Measurements from ENCODE around the gene DGKB.
A peak's percentile ranks its signal among the peaks of the same experiment; 100 is the strongest.
"Not testable (repeated sequence)": the region's sequence is repeated elsewhere in the genome, so short reads cannot be mapped to it uniquely, and the experiment has no call there.

Gene DGKB

DNA sequence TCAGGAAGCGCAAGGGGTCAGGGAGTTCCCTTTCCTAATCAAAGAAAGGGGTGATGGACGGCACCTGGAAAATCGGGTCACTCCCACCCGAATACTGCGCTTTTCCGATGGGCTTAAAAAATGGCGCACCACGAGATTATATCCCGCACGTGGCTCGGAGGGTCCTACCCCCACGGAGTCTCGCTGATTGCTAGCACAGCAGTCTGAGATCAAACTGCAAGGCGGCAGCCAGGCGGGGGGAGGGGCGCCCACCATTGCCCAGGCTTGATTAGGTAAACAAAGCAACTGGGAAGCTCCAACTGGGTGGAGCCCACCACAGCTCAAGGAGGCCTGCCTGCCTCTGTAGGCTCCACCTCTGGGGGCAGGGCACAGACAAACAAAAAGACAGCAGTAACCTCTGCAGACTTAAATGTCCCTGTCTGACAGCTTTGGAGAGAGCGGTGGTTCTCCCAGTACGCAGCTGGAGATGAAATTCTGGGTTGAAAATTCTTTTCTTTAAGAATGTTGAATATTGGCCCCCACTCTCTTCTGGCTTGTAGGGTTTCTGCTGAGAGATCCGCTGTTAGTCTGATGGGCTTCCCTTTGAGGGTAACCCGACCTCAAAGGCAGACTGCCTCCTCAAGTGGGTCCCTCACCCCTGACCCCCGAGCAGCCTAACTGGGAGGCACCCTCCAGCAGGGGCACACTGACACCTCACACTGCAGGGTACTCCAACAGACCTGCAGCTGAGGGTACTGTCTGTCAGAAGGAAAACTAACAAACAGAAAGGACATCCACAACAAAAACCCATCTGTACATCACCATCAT, 623.3 kb downstream of the DGKB start:
- not testable (repeated sequence) for DNase-seq

DNA sequence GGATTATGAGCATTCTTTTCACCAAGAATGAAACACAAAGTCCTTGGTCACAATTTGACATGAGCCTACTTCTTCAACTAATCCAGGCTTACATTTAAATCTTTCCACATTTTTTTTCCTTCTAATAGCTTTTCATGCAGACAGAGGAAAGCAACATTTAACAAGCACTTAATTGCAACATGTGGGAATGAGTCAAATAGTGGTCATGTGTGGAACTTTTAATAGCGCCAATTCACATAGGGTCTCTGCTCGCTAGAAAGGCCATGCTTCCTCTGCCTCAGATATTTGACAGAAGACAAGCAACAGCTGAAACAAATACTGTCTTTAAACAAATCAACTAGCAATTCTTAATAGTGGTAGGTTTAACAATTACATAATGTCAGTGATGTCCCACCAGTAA, 627.2 kb downstream of the DGKB start:
- DNase-seq: peak; percentile 20

DNA sequence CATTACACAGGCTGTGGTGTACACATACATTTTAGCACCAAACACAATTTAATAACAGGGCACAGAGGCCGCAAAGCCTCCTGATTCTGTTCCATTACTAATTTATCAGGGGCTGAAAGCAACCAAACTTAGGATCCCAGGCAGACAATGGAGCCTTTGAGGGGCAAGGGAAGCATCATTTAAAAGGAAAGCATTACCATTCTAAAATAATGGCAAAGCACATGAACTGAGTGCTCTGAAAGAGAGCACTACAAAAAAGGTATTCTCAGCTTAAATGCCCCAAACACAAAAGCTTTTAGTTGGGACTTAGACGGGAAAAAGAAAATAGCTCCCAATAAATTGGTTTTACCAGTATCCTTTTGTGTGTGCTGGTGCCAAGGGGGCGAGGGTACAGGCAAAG, 631.1 kb downstream of the DGKB start:
- DNase-seq: no peak

DNA sequence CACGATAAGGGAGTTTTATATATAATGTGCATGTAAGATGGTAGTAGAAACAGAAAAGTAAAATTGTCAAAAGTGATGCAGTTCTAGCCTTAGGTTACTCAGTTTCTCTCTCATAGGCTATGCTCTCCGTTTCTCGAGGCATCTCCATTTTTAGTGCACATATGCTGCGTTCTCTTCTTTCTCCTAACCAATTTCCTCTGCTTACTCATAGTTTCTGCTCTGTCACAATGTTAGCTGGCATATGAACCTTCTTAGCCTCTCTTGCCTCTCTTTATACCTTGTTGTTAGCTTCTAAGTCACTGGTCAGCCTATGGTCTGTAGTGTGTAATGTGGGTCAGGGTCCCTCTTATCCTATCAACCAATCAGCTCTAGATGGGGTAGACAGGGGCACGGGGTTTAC, 632.5 kb downstream of the DGKB start:
- no peak for DNase-seq

DNA sequence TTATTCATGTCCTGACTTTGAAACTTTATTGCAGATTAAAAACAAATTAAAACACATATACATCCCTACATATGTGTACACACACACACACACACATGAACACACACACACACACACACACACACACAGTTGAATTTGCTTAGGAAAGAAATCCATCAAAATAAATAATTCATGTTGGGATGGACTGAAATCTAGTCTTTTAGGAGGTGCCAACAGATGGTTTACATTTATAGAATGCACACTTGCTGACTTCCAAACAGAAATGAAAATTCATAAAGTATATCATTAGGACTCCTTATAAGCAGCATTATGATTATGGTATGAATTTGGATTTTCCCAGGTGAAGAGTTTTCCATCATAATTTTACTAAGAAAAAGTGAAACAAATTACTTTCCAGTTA, 642.5 kb downstream of the DGKB start:
- no peak for DNase-seq

DNA sequence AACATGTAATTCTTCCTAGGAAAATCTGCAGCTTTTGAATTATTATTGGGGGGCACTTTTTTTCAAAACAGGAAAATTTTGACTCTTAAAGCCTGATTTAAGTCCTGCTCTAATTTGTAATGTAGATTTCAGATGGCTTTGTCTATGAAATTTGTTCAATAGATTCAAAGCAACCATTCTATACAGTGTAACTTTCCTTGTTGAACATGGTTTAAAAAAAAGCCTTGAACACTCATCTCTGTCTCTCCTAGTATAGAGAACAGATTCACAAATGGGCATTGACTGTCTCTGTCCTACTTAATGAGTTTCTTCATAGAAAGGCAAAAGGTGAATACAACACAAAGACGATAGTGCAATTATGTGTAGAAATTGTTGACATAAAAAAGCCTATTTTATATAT, 643.7 kb downstream of the DGKB start:
- DNase-seq: no peak

DNA sequence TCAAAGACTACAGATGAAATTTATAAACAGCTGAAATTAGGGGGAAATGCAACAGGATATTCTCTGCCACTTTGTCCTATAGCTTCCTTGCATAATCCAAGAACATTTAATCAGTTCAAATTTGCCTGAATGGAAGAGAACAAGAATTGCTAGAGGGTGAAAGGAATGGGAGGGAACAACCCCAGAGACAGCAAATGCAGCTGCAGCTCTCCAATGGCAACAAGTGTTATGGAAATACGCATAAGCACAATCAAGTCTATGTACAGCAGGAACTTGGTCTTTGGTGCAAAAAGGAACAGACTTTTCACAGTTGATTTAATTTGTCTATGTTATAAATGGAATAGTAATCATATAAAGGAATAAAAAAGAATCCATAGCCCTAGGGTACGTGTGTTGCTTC, 644.1 kb downstream of the DGKB start:
- DNase-seq: no peak

DNA sequence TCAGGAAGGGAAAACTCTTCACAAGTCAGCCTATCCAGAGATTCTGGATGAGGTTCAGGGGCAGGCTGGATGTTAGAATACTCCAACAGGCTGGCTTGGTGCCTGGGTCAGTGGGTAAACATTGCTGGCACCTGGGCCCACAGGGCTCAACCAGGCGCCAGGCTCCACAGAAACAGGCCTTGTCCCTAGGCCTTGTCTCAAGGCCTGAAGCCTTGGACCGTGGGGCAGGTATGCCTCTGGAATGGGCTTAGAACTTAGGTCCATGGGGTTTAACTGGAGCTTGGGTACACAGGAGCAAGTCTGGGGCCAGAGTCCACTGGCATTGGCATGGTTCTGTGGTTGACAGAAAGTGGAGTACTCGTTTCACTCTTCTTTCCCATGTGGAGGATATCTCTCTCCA, 650.1 kb downstream of the DGKB start:
- no peak for DNase-seq

DNA sequence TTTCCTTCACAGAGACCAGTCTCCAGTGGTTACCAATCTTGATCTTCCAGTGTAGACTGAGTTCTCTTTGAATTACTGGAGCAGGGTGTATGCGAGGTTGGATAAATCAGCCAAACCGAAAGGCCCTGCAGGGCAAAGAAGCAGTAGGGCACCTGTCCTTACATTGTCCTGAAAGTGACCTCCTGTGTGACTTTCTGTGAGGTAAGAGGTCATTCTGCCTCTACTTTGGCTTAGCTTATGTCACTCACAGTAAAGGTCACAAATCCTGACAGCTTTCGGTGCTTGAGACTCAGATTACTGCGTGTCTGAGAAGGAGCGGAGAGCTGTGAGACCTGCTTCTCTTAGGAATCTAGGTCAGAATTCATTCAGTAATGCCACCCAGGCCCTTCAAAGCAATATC, 660.4 kb downstream of the DGKB start:
- DNase-seq: no peak

DNA sequence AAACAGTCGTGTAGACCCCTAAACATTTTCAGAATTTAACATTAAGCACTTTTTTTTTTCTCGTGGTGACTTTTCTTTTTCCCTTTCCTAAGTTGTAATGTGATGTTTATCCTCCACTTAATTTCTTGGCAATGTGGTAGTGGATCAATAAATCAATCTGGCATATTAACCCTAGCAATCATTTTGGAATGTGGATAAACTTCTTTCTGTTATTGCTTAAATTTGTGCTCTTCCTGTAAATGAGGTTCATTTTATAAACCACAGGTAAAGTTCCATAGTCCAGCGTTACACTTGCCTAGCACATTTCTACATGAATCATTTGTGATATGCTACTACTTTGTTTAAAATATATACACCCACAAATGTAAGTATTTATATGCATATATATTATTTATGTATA, 665.7 kb downstream of the DGKB start:
- DNase-seq: peak; percentile 6

DNA sequence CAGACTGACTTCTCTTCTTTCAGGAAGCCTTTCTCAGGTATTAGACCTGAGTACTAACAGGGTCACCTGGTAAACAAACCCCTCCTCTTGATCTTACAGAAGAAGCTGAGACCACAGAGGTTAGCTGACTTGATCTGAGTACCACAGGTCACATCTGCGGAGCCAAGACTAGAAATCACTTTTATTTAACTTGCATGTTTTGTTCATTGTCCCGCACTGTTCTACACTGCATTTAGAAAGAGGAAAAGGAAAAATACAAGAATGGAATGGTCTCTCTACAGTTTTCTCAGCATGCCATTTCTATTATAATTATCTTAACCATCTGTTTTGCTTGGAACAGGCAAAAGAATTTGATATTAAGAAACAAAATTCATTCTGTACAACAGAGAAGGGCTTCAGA, 667.5 kb downstream of the DGKB start:
- DNase-seq: no peak

DNA sequence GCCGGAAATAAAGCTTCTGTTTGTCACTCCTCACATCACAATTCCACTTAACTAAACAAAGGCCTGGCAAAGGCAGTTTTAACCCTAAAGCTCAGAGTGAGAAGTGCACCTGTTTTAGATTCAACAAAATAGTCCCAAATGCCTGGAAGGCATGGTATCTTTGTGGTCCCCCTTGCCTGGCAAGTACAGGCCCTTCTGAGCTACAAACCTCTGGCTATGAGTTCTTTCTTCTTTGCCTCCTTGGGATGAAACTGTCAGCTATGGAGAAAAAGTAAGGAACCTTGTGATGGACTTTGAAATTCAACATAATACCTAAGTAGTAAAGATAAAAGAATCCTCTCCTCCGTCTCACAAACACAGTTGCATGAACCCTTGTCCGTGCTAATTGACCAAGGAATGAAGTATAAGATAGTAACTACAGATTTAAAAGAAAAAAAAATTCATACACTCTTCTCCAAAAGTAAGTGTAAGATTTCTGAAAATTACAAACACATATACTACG, 668.6 kb downstream of the DGKB start:
- no peak for DNase-seq

DNA sequence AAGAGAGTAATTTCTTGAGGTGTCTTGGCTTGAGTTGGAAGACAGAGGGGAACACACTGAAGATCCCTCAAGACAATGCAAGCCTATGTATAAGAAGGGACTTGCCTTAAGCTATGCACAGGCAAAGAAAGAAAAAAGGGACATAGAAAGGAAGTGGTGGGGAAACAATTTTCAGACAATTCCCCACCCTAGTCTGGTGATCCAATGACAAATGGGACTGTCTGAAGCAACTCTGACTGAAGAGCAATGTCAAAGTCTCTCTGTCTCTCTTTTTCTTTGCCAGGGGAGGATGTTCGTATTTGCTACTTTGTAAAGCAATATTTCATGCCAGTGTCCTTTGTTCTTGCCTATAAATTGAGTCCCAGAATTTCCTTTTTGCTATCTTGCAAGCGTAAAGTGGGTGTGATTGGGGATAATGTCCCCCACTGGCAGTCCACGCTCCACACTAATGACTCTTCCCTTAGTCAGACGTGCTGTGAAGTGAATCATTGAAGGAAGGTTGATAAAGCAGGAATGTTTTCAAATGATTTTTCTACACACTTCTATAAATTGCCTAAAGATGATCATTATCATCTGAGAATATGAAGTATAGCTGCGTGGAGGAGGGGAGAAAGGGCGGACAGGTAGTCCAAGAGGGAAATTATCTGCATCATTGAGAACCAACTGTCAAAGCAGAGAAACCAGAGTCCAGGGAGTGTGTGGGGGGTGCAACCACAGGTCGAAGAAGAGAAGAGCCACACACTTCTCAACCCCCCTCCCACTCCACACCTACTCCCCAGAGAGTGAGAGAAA, 669.3 kb downstream of the DGKB start:
- peak; percentile 19 for DNase-seq

DNA sequence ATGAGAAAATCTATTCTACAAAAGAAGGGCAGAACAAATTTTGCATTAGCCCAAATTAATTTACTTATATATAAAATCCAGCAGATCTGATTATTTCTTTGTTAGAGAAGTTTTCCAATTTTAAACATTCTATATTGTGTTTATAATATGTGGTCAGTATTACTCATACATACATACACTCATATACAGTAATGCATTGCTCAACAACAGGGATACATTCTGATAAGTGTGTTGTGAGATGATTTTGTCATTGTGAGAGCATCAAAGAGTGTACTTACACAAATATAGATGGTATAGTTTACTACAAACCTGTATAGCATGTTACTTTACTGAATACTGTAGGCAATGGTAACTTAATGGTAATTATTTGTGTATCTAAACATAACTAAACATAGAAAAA, 673.5 kb downstream of the DGKB start:
- DNase-seq: peak; percentile 14

DNA sequence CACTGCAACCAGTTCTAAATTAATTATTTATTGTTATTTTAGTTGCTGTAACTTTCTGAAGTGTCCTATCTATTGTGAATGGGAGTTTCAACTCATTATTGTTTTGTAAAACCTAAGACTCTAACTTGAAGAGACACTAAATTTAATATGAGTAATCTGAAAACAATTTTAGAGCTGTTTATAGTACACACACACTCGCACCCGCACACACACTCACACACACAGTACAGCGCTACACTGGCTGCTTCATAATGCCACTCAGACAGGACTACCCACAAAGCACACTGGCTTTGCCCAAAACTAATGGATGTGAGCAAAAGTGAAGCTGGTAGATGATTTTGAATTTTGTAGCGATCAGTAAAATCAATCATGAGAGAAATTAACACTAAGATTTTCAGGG, 674.2 kb downstream of the DGKB start:
- peak; percentile 10 for DNase-seq

DNA sequence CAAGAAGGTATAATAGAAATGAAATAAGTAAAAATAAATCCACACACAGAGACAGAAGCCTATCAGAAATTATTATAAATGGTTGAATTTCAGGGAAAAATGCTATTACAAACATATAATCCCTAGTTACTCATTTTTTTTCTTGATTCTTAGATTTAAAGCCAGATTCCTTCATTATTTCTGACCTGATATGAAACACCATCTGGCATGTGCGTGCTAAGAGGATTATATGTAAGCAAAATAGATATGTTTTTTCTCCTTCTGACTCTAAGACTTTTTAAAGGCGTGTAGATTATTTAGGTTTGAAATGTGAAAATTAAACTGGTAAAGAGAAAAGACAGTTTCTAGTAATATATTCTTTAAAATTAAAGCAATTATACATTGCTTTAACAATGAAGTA, 676.4 kb downstream of the DGKB start:
- no peak for DNase-seq

DNA sequence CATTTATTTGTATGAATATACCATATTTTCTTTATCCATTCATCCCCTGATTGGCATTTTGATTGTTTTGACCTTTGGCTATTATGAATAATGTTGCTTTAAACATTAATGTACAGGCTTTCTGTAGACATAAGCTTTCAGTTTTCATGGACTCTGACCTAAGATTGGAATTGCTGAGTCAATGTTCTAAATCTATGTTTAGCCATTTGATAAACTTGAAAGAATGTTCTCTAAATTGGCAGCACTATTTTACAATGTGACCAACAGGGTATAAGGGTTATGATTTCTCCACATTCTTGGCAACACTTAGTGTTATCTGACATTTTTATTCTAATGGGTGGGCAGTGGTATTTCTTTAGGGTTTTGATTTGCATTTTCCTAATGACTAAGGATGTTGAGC, 683.4 kb downstream of the DGKB start:
- DNase-seq: no peak

DNA sequence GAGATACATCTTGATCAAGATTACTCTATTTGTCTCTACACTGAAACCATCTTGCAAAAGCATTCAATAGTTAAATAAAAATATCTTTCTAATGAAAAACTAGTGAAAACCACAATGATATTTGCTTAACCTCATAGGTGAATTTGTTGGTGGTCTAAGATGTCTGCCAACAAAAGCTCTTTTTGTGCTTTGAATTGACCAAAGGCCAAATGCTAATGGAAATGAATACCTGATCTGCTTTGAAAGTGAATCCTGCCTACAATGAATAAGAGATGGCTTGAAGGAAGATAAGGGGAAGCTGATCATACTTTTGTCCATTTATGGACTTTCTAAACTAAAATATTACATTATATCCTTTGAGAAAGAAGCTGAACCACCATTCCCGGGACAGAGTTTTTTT, 684.2 kb downstream of the DGKB start:
- no peak for DNase-seq

DNA sequence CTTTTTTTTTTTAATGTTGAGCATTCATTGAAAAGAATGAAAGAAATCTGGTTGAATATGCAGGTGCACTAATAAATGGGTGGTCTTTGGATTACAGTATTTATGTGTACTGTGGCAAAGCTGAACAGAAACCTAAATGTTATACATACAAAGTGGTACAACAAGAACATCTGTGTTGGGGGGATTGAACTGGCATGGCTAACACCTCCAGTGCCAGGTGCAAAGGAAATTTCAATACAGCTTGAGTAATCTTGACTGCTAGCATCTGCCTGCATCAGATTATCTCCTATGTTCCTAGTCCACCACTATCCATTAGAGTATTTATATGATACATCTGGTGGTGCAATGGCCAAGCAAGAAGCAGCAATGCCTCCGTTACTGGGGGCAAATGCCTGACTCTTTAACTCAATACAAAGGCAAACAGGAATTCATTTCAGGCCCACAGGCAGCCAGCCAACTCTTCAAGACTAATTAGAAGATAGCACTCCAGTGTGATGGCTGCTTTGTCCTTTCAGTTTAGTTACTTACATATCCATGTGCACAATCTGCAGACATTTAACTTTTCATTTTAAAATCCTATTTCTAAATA, 692.6 kb downstream of the DGKB start:
- no peak for DNase-seq

DNA sequence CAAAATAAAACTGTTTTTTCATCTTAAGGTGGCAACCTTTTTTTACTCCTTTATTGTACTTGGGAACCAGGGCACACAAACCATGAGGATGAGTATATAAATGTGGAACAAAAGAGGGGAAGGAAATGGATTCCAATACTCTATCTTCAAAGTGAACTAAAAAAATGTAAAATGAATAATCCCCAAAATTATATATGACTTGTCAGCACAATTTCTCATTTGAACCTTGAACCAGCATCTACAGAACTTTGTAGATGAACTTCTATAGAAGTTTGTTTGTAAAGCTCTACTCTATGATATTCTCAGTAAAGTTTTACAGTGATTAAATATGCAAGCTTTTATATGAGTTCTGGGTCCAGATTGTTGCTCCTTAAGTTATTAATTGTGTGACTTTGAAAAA, 694.8 kb downstream of the DGKB start:
- DNase-seq: no peak

DNA sequence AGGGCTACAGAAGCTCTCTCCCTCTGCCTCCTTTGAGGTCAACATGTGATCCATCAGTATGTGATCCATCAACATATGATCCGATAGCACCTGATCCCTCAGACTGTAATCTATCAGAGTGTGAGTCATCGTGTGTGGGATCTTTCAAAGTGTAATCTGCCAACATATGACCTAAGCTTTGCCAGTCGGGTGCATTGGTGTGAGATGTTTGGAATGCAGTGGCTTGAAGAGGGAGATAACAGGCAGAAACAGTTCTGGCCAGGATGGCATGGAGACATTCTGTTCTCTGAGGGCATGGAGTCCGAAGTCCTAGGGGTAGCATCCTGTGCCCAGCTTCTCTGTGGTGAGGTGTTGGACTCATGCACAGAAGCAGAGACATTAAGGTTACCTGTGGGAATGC, 695.4 kb downstream of the DGKB start:
- no peak for DNase-seq

DNA sequence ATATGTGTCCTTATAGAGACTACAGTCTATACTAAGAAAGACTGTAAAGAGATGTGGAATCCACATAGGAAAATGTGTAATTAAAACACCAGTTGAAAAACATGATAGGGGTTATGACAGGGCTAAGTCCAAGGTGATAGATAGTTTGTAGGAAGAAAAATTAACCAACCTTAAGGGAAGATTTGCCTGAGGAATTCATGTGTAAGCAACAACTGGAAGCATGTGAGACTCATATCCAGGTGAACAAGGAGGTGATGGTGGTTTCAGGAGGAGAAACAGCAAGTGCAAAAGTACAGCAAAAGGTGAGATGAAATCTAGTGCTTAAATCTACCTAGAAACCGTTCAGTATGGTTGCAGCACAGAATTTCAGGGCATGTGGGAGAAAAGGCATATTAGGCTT, 696.4 kb downstream of the DGKB start:
- DNase-seq: no peak

DNA sequence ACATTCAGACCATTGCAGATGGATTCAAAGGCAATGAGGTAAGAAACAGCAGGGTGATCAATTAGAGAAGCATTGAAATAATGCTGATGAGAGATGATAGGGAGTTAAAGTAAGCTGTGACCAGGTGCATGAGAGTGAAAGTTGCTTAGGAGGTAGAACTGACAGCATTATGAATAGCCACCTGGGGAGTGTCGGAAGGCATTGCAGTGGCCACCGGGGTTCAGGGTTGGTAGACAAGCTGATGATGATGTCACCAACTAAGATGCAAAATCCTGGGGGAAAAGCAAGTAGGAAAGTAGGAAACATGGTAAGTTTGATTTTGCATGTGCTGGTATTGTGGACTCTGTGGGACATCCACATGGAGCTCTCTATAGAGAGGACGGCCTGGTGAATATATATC, 701.2 kb downstream of the DGKB start:
- no peak for DNase-seq

DNA sequence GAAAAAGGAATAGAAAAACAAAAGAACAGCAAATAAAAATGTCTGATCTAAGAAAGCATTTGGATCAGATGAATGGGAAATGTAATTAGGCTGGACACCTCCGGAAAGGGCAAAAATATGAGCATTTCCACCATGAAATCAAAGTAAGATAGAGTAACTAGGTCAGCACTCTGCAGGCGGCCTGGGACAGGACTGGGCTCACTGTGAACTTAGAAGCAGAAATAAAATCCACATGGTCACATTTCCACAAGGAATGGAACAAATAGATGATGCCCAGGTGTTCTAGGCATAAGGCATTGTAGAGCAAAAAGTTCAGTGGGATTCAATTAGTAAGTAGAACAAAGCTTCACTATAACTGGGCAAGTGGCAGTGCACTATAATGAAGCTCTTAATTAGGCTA, 703.2 kb downstream of the DGKB start:
- no peak for DNase-seq
